GM18951 (cell line): ENCODE data around the gene LRCH2.

Experiments
- POLR2A ChIP-seq: IDR thresholded peaks from 4 replicates; pipeline ENCODE4 v1.6.1; 2011; ENCODE audit warnings: mild to moderate bottlenecking; ENCODE audit not compliant: insufficient read length, insufficient read depth; ENCODE audit errors: extremely low read depth
- in situ Hi-C: fragments of 300-500 bp; cut with MboI; formaldehyde crosslinking; loops from one replicate; pipeline ENCODE4 v1.12.0; 2022; ENCODE audit warnings: low sequenced_read_pairs, mixed read lengths, inconsistent platforms; ENCODE audit not compliant: unreplicated experiment

The LRCH2 gene

DNA sequence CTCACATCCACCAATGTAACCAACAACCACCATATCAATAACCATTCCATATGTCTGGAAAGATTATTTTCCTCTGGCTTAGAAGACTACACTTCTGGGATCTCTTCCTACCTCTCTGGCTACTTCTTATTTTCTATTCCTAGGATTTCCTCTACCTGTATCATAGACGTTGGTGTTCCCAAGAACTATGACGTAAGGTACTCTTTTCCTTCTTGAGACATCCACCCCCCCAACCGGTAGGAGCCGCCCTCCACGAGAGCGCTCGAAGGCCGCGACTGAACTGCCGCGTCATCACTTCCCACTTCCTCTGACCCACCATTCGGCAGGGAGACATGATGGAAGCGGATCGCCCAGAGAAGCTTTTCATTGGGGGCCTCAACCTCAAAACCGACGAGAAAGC is 44.8 kb downstream of the LRCH2 start, which contains the start of gene RBMXL3:
TSS of gene RBMXL3 (plus strand) at position 301 of the 400 bp plus-strand sequence. CDS start at position 333, 32 bp downstream.
- no peak for TF ChIP-seq POLR2A
- in situ Hi-C loops, result no loop called here

DNA sequence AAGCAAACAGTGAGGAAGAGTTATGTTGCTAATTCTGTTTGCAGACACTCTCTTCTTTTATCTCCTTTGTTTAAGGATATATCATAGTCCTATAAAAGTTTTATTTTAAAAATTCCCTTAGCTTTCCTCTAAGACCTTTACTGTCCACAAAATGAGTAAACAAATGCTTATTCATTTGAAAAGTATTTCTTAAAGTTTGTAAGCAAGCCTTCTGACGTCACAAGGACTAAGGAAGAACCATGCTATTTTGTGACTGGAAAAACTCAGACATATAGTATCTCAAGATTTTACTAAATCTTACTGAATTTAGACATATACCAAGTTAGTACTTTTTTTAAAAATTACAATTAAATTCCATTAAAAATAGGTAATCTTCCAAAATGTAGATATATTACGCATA is 49.9 kb downstream of the LRCH2 start:
- in situ Hi-C loops, result no loop called here
- no peak for TF ChIP-seq POLR2A

DNA sequence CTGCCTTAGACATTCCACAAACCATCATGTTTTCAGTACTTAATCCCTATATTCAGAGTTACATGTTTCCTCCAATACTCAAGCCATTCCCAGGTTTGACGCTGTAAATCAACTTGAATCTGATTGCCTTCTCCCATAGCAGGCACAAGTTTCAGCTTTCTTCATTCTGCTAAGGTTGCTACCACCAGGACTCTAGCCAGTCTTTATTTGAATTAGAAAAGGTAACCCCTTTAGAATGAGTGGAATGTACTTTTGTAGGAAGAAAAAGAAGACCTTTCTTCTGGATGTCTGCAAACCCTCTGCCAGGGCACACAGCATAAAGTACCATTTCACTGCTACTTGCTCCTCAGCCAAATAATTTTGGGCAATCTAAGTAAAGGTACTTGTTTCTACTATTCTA is 55.4 kb downstream of the LRCH2 start:
- in situ Hi-C loops, result no loop called here

DNA sequence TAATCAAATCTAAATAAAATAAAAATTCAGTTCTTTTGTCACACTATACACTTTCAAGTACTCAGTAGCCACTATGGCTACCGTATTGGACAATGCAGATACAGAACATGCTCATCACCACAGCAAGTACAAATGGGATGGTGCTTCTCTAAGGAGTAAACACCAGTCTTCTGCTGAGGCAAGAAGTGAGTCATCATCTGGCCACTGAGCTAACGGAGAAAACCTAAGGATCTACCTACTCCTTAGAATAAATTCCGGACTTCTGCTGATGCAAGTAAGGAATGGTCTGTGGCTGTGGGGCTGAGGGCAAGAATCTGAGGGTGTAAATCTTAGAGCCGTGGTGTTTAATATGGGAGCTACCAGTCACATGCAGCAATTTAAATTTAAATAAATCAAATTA is 56.0 kb downstream of the LRCH2 start:
- in situ Hi-C loops, result no loop called here
- TF ChIP-seq POLR2A, result no peak

More for the DNA sequence above, 55.4 kb downstream of the LRCH2 start:
- TF ChIP-seq POLR2A, result no peak

DNA sequence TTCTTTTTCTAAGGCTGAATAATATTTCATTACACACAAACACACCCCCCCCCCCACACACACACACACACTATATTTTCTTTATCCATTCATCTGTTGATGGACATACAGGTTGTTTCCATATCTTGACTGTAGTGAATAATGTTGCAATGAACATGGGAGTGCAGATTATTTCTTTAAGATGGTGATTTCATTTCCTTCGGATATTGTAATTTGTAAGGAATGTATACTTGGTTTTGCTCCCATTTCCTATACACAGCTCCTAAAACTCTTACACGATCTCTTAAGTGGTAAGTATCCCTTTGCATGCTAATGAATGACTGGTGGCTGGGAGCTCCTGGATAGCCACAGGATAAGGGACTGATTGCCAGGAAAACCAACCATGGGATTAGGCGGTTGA is 59.3 kb downstream of the LRCH2 start:
- in situ Hi-C loops, result no loop called here
- no peak for TF ChIP-seq POLR2A

DNA sequence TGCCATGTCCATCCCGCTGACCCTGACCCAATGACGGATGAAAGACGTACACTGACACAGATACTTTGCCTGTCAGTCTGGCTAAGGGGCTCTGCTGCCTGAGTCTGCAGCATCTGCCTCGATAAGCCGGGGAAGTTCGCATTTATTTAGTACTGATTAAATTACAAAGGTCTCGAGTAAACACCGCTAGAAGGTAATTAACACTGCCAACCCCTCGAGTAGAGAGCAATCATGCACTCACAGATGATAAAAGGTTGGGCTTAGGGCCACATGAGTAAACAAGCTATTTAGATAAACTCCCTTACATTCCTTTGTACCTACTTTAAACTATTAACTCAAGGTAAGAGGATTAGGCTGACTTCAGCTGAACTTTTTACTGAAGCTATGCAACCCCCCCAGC is 60.7 kb downstream of the LRCH2 start:
- in situ Hi-C loops, result no loop called here
- no peak for TF ChIP-seq POLR2A

DNA sequence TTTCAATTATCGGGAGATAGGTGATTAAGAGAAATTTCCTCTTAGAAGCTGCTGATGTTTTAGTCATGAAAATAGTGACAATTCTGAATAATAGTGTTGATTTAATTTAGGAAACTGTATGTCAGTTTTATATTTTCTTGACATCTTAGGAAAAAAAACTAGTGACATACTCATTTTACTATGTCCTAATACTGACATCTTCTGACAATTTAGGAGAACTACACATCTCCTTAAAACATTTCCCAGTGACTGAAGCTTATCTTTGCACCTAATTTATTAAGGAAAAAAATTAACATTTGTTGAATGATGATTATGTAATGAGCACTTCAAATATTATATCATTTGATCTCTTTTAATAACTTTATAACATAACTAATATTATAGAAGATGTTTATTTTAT is 86.7 kb downstream of the LRCH2 start:
- in situ Hi-C loops, result no loop called here
- no peak for TF ChIP-seq POLR2A

DNA sequence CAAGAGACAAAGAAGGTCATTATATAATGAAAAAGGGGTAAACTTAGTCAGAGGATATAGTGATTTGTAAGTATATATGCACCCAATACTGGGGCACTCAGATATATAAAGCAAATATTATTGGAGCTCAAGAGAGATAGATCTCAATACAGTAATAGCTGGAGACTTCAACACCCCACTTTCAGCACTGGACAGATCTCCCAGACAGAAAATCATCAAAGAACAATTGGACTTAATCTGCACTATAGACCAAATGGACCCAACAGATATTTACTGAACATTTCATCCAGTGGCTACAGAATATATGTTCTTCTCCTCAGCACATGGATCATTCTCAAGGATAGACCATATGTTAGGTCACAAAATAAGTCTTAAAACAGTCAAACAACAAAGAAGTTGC is 91.8 kb downstream of the LRCH2 start:
- no peak for TF ChIP-seq POLR2A
- in situ Hi-C loops, result no loop called here

DNA sequence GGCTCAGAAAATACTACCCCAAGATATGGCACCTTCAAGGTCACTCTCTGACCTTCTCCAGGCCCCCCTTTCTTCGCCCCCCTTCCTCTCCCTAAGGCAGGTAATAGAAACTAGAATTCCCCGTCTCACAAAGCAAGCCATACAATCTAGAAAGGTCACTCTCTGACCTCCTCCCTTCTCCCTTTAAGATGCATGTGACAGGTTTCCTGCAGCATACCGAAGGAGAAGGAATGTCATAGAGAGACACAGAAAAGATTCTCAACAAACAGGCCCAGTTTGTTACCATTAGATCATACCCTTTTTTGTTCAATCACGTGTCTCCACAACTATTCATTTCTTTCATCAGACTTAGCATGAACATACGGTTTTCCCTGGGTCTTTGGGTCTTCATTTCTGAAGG is 95.9 kb downstream of the LRCH2 start:
- TF ChIP-seq POLR2A, result no peak
- in situ Hi-C loops, result no loop called here

DNA sequence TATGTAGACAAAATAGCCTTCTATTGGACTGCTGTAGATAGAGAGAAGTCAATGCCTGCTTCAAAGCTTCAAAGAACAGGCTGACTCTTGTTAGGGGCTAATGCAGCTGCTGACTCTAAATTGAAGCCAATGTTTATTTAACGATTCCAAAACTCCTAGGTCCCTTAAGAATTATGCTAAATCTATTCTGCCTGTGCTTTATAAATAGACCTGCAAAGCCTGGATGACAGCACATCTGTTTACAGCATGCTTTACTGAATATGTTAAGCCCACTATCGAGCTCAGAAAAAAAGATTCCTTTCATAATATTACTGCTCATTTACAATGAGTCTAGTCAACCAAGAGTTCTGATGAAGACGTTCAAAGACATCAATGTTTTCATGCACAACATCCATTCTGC is 99.5 kb downstream of the LRCH2 start:
- in situ Hi-C loops, result no loop called here
- TF ChIP-seq POLR2A, result no peak

DNA sequence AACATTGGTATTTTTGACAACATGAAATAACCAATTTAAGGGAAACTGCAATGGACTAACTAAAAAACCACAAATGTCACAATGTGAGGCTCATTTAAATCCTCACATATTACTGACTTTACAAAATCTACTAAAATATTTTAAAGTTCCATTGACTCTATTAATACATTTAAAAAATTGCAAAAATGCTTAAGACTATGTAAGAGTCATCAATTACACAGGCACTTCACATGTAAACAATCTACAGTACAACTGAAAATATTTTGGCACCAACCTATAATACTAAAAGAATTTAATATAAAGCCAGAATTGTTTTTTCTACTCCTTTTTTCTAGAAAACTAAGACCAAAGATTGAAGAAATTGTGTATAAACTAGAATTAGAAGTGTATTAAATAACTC is 121.5 kb downstream of the LRCH2 start:
- TF ChIP-seq POLR2A, result no peak
- in situ Hi-C loops, result no loop called here

DNA sequence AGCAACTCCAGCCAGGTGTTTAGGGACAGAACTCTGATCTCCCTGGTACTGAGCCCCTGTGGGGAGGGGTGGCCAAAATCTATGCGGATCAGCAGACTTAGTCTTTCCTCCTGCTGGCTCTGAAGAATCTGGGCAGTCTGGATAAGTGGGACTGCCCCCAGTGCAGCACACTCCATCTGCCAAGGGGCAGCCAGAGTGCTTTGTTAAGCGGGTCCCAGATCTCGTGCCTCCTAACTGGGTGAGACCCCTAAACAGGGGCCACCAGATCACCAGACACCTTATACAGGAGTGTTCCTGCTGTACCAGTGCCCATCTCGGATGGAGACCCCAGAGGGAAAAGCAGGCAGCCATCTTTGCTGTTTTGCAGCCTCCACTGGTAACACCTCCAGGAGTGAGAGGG is 135.0 kb downstream of the LRCH2 start:
- in situ Hi-C loops, result no loop called here
- no peak for TF ChIP-seq POLR2A

DNA sequence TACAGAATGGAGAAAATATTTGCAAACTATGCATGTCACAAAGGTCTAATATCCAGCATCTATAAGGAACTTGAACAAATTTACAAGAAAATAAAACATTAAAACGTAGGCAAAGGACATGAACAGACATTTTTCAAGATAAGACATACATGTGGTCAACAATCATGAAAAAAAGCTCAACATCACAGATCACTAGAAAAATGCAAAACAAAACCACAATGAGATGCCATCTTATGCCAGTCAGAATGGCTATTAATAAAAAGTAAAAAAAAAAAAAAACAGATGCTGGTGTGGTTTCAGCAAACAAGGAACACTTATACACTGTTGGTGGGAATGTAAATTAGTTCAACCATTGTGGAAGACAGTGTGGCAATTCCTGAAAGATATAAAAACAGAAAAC is 140.7 kb downstream of the LRCH2 start:
- in situ Hi-C loops, result no loop called here
- no peak for TF ChIP-seq POLR2A

DNA sequence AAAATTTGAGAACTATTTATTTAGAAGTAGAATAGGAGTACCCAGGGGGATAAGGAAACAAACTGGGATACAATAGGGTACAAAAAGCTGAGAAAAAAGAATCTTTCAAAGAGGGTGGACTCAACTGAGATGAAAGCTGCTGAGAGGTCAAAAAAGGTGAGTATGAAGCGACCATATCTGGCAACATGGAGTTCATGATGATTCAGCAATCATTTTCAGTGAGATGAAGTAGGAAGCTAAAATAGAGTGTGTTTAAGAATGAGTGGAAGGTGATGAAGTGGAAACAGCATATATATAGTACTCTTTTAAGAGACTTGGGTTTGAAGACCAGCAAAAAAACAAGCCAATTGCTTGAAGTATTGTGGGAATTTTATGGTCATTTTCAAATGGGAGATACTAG is 144.5 kb downstream of the LRCH2 start:
- in situ Hi-C loops, result no loop called here
- TF ChIP-seq POLR2A, result no peak

DNA sequence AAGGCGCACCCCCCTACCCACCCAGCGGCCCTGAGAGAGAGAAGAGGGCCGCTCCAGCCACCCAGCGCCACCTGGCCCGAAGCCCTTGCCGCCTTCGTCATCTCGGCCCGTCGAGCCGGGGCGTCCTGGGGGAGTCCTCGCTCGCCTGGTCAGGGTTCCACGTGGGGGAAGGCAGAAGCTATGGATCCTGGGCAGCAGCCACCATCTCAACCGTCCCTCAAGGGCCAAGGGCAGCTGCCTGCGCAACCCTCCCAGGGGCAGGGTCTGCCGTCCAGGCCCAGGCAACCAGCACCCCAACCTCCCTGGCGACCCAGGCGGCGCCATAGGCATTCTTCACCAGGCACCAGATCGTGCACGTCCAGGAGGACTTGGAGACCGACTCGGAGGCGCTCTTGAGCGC is 165.0 kb downstream of the LRCH2 start:
- in situ Hi-C loops, result no loop called here
- no peak for TF ChIP-seq POLR2A
